ENCODE data around the gene LRRC75A.
"Not testable (repeated sequence)": the region's sequence is repeated elsewhere in the genome, so short reads cannot be mapped to it uniquely, and the experiment has no call there.

The LRRC75A gene

DNA sequence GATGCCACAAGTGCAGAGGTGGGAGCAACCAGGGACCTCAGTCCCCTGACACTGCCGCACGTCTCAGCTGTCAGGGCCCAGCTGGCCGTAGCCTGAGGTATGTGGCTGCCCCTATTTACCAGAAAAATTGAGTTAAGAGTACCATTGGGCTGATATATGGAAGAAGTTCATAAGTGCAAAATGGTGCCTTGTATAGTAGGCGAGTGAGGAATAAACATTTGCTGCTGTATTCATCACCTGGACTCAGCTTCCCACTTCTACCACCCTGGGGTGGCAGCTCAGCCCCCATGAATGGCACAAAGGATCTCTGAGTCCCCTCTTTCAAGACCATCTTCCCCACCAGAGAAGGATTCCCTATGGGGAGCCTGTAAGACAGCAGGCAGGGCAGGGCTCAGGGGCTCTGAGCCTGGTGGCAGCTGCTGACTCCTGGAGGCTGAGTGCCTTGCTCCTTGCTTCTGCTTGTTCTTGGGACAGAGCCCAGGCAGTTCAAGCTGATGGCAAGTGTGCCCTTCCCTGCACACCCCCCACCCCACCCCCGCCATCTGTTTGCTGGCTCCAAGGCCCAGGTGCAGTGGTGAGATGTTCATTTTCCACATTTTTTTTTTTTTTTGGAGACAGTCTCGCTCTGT is 47.6 kb downstream of the LRRC75A start:
- Histone ChIP-seq H3K36me3 (ENCODE audit: control insufficient read depth, insufficient read depth, low read length, severe bottlenecking) (peaks cover 52% of the 10 kb centered on the region), H3K27me3 (replicated peaks; ENCODE audit: control insufficient read depth, insufficient read depth, low read length) (no peaks in the 10 kb centered on the region), H3K9ac (ENCODE audit: low read length) (peak overlapping the region; percentile 47), H3K4me3 (ENCODE audit: low read length) (no peak overlapping the region), H3K9me3 (ENCODE audit: control insufficient read depth, low read length) (no peaks in the 10 kb centered on the region), H3K4me1 (ENCODE audit: control insufficient read depth, insufficient read depth, low read length) (peaks cover 46% of the 10 kb centered on the region)
- no peak for DNase-seq (ENCODE audit: low read depth)

DNA sequence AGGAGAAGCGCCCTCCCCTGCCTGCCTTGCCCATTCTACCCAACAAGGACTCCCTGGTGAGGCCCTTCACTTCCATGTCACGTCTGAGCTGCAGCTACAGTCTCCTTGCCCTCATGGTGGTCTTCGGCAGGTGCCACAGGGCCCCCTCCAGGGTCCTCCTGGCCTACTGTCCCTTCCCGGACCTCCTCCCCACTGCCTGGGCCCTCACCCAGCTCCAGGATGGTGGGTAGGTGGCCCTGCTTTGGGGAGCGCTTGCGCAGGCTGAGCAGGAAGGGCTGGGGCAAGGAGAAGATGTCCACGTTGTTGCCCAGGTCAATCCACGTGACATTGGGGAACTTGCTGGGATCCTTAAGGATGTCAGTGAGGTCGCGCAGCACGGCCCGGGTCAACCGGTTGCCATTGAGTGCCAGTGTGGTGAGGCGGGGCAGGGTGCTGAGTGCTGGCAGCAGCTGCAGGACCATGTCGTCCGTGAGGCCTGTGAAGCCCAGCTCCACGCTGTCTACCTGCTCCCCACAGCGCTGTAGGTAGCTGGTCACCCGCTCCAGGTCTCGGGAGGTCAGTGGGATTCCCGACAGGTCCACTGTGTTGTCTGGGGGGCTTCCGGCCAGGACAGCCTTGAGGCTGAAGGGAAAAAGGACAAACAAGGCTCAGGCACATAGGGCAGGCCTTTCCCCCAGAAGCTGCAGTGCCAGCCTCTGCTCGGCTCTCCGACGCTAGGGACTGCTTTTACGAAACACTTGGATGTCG is 48.3 kb downstream of the LRRC75A start:
- no peak for DNase-seq (ENCODE audit: low read depth)
- peaks cover 52% of the 10 kb centered on the region for H3K36me3 ChIP-seq (ENCODE audit: control insufficient read depth, insufficient read depth, low read length, severe bottlenecking)
- no peak overlapping the region for H3K4me3 ChIP-seq (ENCODE audit: low read length)
- peaks cover 46% of the 10 kb centered on the region for H3K4me1 ChIP-seq (ENCODE audit: control insufficient read depth, insufficient read depth, low read length)
- H3K9me3 ChIP-seq (ENCODE audit: control insufficient read depth, low read length) = no peaks in the 10 kb centered on the region
- H3K27me3 ChIP-seq (replicated peaks; ENCODE audit: control insufficient read depth, insufficient read depth, low read length) = no peaks in the 10 kb centered on the region
- peak overlapping the region; percentile 47 for H3K9ac ChIP-seq (ENCODE audit: low read length)

DNA sequence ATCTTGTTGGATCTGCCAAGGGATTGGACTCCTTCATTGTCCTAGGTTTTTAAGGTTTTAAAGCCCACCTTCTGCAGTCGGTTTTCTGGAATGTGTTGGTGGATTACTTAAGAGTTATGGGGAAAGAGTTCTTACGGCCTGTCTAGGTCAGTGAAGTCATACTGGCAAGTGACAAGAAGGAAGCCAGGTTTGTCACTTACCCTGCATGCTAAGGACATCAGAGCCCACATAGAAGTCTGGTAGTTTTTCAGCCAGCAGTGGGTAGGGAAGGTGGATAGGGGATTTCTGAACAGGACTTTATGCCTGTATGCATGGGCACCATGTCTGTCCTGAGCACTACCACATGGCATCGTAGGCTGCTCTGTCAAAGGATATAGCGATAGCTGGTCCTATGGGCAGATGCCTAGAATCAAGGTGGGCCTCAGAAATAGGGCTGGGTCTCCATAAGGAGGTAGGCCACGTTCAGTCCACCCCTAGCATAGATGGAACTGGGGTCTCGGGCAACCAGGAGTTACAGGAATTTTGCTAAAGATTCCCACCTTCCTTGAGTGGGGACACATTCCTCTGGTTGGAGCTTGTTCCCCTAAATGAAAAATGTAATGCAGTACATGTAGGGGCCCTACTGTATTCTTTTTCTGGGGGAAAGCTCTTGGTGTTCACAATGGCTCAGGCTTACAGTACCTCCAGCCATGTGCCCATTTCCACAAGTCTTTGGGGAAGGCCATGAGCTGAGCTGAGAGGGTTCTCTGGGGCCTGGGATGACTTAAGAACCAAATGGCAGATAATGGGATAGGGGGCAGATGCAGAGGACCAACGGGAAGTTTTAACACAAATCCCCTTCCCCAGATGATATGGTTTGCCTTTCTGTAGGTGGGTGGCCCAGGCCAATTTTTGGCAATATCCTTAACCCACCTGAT is 49.1 kb downstream of the LRRC75A start:
- peak overlapping the region; percentile 47 for H3K9ac ChIP-seq (ENCODE audit: low read length)
- H3K4me1 ChIP-seq (ENCODE audit: control insufficient read depth, insufficient read depth, low read length) = peaks cover 52% of the 10 kb centered on the region
- H3K9me3 ChIP-seq (ENCODE audit: control insufficient read depth, low read length) = no peaks in the 10 kb centered on the region
- no peak for DNase-seq (ENCODE audit: low read depth)
- peaks cover 52% of the 10 kb centered on the region for H3K36me3 ChIP-seq (ENCODE audit: control insufficient read depth, insufficient read depth, low read length, severe bottlenecking)
- peak overlapping the region; percentile 59 for H3K4me3 ChIP-seq (ENCODE audit: low read length)
- no peaks in the 10 kb centered on the region for H3K27me3 ChIP-seq (replicated peaks; ENCODE audit: control insufficient read depth, insufficient read depth, low read length)

DNA sequence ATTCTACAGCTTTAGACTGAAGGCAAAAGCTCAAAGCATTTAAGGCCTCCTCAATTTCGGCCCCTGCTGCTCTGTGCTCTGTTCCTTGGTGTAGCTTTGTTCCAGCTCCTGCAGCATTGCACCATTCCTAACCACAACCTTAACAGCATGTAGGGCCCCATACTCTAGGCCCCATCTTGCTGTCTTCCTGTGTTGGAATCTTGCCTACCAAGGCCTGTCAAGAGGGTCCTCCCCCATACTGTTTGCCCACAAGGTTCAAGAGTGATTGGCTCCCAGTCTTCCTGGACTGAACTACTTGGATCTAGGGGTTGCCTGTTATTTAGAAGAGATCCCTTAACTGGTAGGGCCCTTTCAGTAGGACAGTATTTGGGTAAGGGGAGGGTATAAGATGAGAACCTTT is 49.9 kb downstream of the LRRC75A start:
- Histone ChIP-seq H3K36me3 (ENCODE audit: control insufficient read depth, insufficient read depth, low read length, severe bottlenecking) (peaks cover 52% of the 10 kb centered on the region), H3K9ac (ENCODE audit: low read length) (peak overlapping the region; percentile 47), H3K4me1 (ENCODE audit: control insufficient read depth, insufficient read depth, low read length) (peaks cover 52% of the 10 kb centered on the region), H3K27me3 (replicated peaks; ENCODE audit: control insufficient read depth, insufficient read depth, low read length) (no peaks in the 10 kb centered on the region), H3K9me3 (ENCODE audit: control insufficient read depth, low read length) (no peaks in the 10 kb centered on the region), H3K4me3 (ENCODE audit: low read length) (peak overlapping the region; percentile 59)
- DNase-seq (ENCODE audit: low read depth) = peak; percentile 14

DNA sequence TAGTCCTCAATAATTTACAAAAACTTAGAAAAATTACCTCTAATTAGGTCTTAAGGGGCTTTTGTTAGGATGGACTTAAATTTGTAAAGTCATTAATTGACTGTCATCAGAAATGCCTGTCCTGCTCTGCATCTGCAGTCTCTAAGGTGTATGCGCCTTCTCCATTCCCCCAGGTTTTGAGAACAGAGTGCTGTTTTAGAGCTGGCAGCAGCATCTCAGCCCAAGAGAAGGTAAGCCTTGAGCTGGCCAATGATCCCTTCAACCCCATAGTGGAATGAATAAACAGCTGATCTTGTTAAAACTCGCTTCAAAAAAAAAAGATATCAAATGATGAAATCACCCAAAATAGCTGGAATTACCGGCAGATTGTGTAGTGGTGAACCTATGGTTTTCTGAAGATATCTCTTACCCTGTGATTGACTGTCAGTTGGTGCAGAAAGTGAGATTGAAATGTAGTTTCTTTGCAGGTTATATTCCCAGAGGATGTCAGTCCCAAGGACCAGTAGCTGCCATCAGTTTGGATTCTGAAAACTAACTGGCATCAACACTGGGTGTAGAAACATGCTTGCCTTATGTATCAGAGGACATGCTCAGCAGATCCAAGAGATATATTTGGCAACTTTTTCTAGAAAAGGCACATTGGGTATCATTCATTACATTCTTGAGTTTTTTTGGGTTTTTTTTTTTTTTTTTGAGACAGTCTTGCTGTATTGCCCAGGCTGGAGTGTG is 50.9 kb downstream of the LRRC75A start:
- Histone ChIP-seq H3K9me3 (ENCODE audit: control insufficient read depth, low read length) (no peaks in the 10 kb centered on the region), H3K4me1 (ENCODE audit: control insufficient read depth, insufficient read depth, low read length) (peaks cover 52% of the 10 kb centered on the region), H3K27me3 (replicated peaks; ENCODE audit: control insufficient read depth, insufficient read depth, low read length) (no peaks in the 10 kb centered on the region), H3K36me3 (ENCODE audit: control insufficient read depth, insufficient read depth, low read length, severe bottlenecking) (peaks cover 52% of the 10 kb centered on the region), H3K4me3 (ENCODE audit: low read length) (peak overlapping the region; percentile 94), H3K9ac (ENCODE audit: low read length) (peak overlapping the region; percentile 99)
- peak; percentile 37 for DNase-seq (ENCODE audit: low read depth)

DNA sequence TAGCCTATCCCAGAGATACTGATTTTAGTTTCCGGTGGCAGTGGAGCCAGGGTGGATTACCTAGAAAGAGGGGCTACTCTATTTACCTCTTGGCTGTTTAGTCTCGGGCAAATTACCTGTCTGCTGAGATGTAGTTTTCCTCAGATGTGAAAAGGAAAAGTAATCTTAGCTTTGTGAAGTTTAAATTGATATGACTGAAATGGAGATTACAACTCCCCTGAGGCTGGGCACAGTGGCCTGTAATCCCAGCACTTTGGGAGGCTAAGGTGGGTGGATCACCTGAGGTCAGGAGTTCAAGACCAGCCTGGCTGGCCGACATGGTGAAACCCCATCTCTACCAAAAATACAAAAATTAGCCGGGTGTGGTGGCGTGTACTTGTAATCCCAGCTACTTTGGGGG is 51.6 kb downstream of the LRRC75A start:
- peak overlapping the region; percentile 99 for H3K9ac ChIP-seq (ENCODE audit: low read length)
- peak overlapping the region; percentile 94 for H3K4me3 ChIP-seq (ENCODE audit: low read length)
- H3K4me1 ChIP-seq (ENCODE audit: control insufficient read depth, insufficient read depth, low read length) = peaks cover 52% of the 10 kb centered on the region
- not testable (repeated sequence) for H3K27me3 ChIP-seq (replicated peaks; ENCODE audit: control insufficient read depth, insufficient read depth, low read length); H3K9me3 ChIP-seq (ENCODE audit: control insufficient read depth, low read length); DNase-seq (ENCODE audit: low read depth)
- peaks cover 48% of the 10 kb centered on the region for H3K36me3 ChIP-seq (ENCODE audit: control insufficient read depth, insufficient read depth, low read length, severe bottlenecking)

DNA sequence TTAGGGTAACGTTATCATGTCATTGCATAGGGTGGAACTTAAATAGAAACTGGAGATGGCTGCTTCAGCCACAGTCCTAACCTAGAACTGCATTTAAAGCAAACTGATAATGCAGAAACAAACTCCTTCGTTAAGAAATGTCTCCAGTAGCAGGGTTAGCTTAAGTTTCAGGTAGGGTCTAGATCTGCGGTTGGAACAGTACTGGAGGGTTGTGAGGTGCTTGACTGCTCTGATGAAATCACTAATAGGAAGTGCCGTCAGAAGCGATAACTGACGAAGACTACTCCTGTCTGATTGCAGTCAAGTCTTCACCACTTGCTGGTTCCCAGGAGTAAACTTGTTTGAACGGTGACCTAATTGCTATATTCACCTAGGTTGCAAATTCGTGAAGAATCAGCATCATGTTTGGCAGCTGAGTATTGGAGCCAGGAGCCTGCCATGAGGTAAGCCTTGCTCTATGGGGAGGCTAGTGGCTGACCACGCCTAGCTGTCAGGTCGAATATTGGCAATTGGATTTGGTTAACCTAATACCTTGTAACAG is 52.1 kb downstream of the LRRC75A start:
- Histone ChIP-seq H3K4me1 (ENCODE audit: control insufficient read depth, insufficient read depth, low read length) (peaks cover 52% of the 10 kb centered on the region), H3K27me3 (replicated peaks; ENCODE audit: control insufficient read depth, insufficient read depth, low read length) (no peaks in the 10 kb centered on the region), H3K4me3 (ENCODE audit: low read length) (peak overlapping the region; percentile 94), H3K36me3 (ENCODE audit: control insufficient read depth, insufficient read depth, low read length, severe bottlenecking) (peaks cover 47% of the 10 kb centered on the region), H3K9me3 (ENCODE audit: control insufficient read depth, low read length) (no peaks in the 10 kb centered on the region), H3K9ac (ENCODE audit: low read length) (peak overlapping the region; percentile 99)
- peak; percentile 48 for DNase-seq (ENCODE audit: low read depth)

DNA sequence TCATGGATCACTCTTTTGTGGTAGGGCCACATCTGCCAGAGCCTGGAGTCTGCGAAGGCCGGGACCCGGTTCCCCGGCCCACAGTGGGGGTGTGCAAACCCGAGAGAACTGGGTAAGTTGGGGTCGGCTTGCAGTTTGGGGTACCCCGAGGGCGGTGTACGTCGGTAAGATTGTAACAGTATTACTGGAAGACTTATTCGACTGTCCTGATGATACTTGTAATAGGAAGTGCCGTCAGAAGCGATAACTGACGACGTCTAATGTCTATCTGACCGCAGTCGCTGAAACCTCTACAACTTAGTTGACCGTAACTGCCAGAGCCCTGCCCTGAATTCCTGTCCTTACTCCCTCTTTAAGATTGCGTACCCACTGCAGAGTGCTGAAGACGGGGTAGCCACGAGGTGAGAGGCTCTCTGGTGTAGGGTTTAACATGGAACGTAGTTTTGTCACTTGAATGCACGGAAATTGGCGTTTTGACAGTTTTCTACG is 52.6 kb downstream of the LRRC75A start:
- H3K9ac ChIP-seq (ENCODE audit: low read length) = peak overlapping the region; percentile 99
- H3K4me3 ChIP-seq (ENCODE audit: low read length) = peak overlapping the region; percentile 94
- peak; percentile 66 for DNase-seq (ENCODE audit: low read depth)
- H3K9me3 ChIP-seq (ENCODE audit: control insufficient read depth, low read length) = no peaks in the 10 kb centered on the region
- H3K4me1 ChIP-seq (ENCODE audit: control insufficient read depth, insufficient read depth, low read length) = peaks cover 52% of the 10 kb centered on the region
- no peaks in the 10 kb centered on the region for H3K27me3 ChIP-seq (replicated peaks; ENCODE audit: control insufficient read depth, insufficient read depth, low read length)
- peaks cover 45% of the 10 kb centered on the region for H3K36me3 ChIP-seq (ENCODE audit: control insufficient read depth, insufficient read depth, low read length, severe bottlenecking)

DNA sequence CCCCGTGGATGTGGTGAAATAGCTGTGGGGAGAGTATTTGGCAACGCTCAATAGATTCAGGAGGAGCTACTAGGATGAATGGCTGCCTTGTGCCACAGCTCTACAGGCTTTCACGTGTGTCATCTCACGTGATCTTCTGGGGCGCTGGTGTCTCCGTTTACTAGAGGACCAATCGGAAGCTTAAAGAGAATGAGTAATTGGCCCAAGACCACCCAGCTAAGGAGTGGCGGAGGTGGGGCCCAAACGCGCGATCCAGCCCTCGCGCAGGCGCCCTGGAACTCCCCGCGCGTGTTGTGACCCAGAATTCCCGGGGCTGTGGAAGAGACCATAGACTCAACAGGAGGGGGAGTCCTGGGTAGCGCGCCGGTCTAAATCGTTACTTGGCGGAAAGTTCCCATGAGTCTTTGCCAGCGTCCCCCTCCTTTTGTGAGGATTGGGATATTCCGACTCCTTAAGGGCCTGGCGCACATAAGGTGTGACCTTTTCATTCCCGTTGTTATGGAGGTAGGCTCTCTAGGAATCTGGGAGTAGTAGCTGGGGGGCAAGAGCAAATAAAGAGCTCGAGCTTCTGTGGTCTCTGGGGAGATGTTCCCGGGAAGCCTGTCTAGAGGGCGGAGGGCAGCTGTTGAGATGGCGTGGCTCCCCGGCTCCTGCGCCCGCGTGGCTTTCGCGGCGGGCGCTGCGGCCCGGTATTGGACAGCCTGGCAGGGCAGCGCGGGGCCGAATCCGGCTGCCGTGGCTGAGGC is 53.3 kb downstream of the LRRC75A start:
- peak; percentile 99 for DNase-seq (ENCODE audit: low read depth)
- peak overlapping the region; percentile 94 for H3K4me3 ChIP-seq (ENCODE audit: low read length)
- H3K4me1 ChIP-seq (ENCODE audit: control insufficient read depth, insufficient read depth, low read length) = peaks cover 46% of the 10 kb centered on the region
- no peaks in the 10 kb centered on the region for H3K9me3 ChIP-seq (ENCODE audit: control insufficient read depth, low read length)
- H3K36me3 ChIP-seq (ENCODE audit: control insufficient read depth, insufficient read depth, low read length, severe bottlenecking) = peaks cover 39% of the 10 kb centered on the region
- no peaks in the 10 kb centered on the region for H3K27me3 ChIP-seq (replicated peaks; ENCODE audit: control insufficient read depth, insufficient read depth, low read length)
- peak overlapping the region; percentile 99 for H3K9ac ChIP-seq (ENCODE audit: low read length)

DNA sequence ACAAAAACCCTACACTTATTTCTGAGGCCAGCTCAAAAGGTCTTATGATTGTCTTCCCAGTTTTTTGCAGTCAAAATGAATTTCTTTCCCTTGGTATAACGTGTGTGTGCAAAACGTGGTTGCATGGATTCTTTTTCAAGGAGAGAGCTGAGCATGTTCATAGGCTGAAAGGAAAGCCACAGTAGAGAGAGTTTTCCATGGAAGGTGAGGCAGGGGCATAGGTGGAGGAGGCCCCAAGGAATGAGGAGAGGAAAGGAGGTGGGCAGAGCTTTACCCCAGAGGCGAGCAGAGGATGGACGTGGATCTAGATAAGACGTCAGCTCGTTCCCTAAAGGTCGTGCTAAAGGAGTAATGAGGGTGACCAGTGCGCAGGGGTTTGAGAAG is 53.8 kb downstream of the LRRC75A start:
- Histone ChIP-seq H3K4me3 (ENCODE audit: low read length) (peak overlapping the region; percentile 94), H3K4me1 (ENCODE audit: control insufficient read depth, insufficient read depth, low read length) (peaks cover 40% of the 10 kb centered on the region), H3K9ac (ENCODE audit: low read length) (peak overlapping the region; percentile 83), H3K36me3 (ENCODE audit: control insufficient read depth, insufficient read depth, low read length, severe bottlenecking) (peaks cover 33% of the 10 kb centered on the region), H3K27me3 (replicated peaks; ENCODE audit: control insufficient read depth, insufficient read depth, low read length) (no peaks in the 10 kb centered on the region), H3K9me3 (ENCODE audit: control insufficient read depth, low read length) (no peaks in the 10 kb centered on the region)
- DNase-seq (ENCODE audit: low read depth) = no peak
